HepG2 (cell line): ENCODE data around the gene ZFR. TPM values are rescaled to one million over a fixed set of nuclear protein-coding genes. Genes with fewer than 3 reads are reported as not detected.

Experiments
- FOSL2 ChIP-seq: sonication (generic); formaldehyde crosslinking; IDR thresholded peaks from 2 replicates; pipeline ENCODE4 v1.4.0; 2020; ENCODE audit warnings: missing genetic modification reagents
- FOXA1 ChIP-seq, 2 experiments: fragments of 450-650 bp in 1 of 2; sonication (generic) in 1 of 2; formaldehyde crosslinking in 1 of 2; IDR thresholded peaks; 2 replicates each; pipeline versions ENCODE4 v1.4.0 to v1.6.1; 2016 to 2020; ENCODE audit warnings: missing genetic modification reagents in 1 of 2
- FOXJ3 ChIP-seq: sonication (generic); formaldehyde crosslinking; IDR thresholded peaks from 2 replicates; pipeline ENCODE4 v1.4.0; 2020; ENCODE audit warnings: missing genetic modification reagents, mild to moderate bottlenecking, borderline replicate concordance
- GATAD2A ChIP-seq: IDR thresholded peaks from 2 replicates; pipeline ENCODE4 v1.6.1; 2016
- RAD21 ChIP-seq: fragments of 450-650 bp; formaldehyde crosslinking; IDR thresholded peaks from 2 replicates; pipeline ENCODE4 v1.5.0; 2020; ENCODE audit warnings: mild to moderate bottlenecking
- SIX1 ChIP-seq: sonication (generic); formaldehyde crosslinking; IDR thresholded peaks from 2 replicates; pipeline ENCODE4 v1.4.0; 2020; ENCODE audit warnings: missing genetic modification reagents, borderline replicate concordance
- ZFP36L2 ChIP-seq: sonication (generic); formaldehyde crosslinking; IDR thresholded peaks from 2 replicates; pipeline ENCODE4 v1.4.0; 2020; ENCODE audit warnings: missing genetic modification reagents
- ZFP82 ChIP-seq: sonication (generic); formaldehyde crosslinking; IDR thresholded peaks from 2 replicates; pipeline ENCODE4 v1.5.1; 2020; ENCODE audit warnings: mild to moderate bottlenecking, missing genetic modification reagents, borderline replicate concordance
- ZFX ChIP-seq: sonication (generic); formaldehyde crosslinking; IDR thresholded peaks from 2 replicates; pipeline ENCODE4 v1.4.0; 2020; ENCODE audit warnings: mild to moderate bottlenecking, low read depth, missing genetic modification reagents, moderate library complexity
- ZNF383 ChIP-seq: sonication (generic); formaldehyde crosslinking; IDR thresholded peaks from 2 replicates; pipeline ENCODE4 v1.4.0; 2020; ENCODE audit warnings: missing genetic modification reagents, mild to moderate bottlenecking, borderline replicate concordance
- ZNF501 ChIP-seq: sonication (generic); formaldehyde crosslinking; IDR thresholded peaks from 2 replicates; pipeline ENCODE4 v1.5.1; 2020; ENCODE audit warnings: mild to moderate bottlenecking, moderate library complexity, missing genetic modification reagents
- ZNF772 ChIP-seq: sonication (generic); formaldehyde crosslinking; IDR thresholded peaks from 2 replicates; pipeline ENCODE4 v1.5.0; 2020; ENCODE audit warnings: mild to moderate bottlenecking, missing genetic modification reagents
- ZNF777 ChIP-seq: sonication (generic); formaldehyde crosslinking; IDR thresholded peaks from 2 replicates; pipeline ENCODE4 v1.4.0; 2020; ENCODE audit warnings: missing genetic modification reagents
- ZSCAN31 ChIP-seq: sonication (generic); formaldehyde crosslinking; IDR thresholded peaks from 2 replicates; pipeline ENCODE4 v1.5.0; 2020; ENCODE audit warnings: low read depth, mild to moderate bottlenecking, missing genetic modification reagents
- polyA plus RNA-seq, 8 experiments: library from polyadenylated mRNA; depleted of rRNA in 3 of 8; stranded (reverse) in 7 of 8; unstranded in 1 of 8; fragments of >200 nt; fragmentation: Illumina TruSeq in 4 of 8; extraction: Trizol in 4 of 8; gene quantifications; 2 replicates each; pipeline versions ENCODE4 v1.2.1 to v1.2.3, GENCODE V29; 2011 to 2016; ENCODE audit warnings: low read depth in 4 of 8, missing spikeins in 1 of 8, mixed read lengths in 1 of 8; ENCODE audit not compliant: insufficient read depth in 1 of 8
- total RNA-seq, 5 experiments: library from RNA; depleted of rRNA; stranded (reverse); fragments of >200 nt; fragmentation: Illumina TruSeq; extraction: Trizol; gene quantifications; 2 replicates each; pipeline ENCODE4 v1.2.3, GENCODE V29; 2016; ENCODE audit warnings: low read depth in 1 of 5
- TF ChIP-seq, protein P1 (sequence below): sonication (generic); formaldehyde crosslinking; IDR thresholded peaks from 2 replicates; pipeline ENCODE4 v1.4.0; 2020; ENCODE audit warnings: missing genetic modification reagents, mild to moderate bottlenecking, borderline replicate concordance
- TF ChIP-seq, protein P2 (sequence below): conservative IDR thresholded peaks from 2 replicates; pipeline ENCODE4 v1.6.1; 2018; ENCODE audit warnings: missing genetic modification reagents
- TF ChIP-seq, protein P3 (sequence below): sonication (generic); formaldehyde crosslinking; IDR thresholded peaks from 2 replicates; pipeline ENCODE4 v1.4.0; 2020; ENCODE audit warnings: missing genetic modification reagents, borderline replicate concordance
- TF ChIP-seq, protein P4 (sequence below): sonication (generic); formaldehyde crosslinking; conservative IDR thresholded peaks from 2 replicates; pipeline ENCODE4 v1.4.0; 2020; ENCODE audit warnings: mild to moderate bottlenecking, missing genetic modification reagents, moderate library complexity
- TF ChIP-seq, protein P5 (sequence below): IDR thresholded peaks from 2 replicates; pipeline ENCODE4 v1.6.1; 2016; ENCODE audit warnings: missing genetic modification reagents, missing compliant biosample characterization

The ZFR gene
- total and polyA plus RNA-seq, 2 of the 13 experiments (the other 11 are each of a cell fraction or from before 2014, with no cell fraction given), result 89.0 to 92.8 TPM

DNA sequence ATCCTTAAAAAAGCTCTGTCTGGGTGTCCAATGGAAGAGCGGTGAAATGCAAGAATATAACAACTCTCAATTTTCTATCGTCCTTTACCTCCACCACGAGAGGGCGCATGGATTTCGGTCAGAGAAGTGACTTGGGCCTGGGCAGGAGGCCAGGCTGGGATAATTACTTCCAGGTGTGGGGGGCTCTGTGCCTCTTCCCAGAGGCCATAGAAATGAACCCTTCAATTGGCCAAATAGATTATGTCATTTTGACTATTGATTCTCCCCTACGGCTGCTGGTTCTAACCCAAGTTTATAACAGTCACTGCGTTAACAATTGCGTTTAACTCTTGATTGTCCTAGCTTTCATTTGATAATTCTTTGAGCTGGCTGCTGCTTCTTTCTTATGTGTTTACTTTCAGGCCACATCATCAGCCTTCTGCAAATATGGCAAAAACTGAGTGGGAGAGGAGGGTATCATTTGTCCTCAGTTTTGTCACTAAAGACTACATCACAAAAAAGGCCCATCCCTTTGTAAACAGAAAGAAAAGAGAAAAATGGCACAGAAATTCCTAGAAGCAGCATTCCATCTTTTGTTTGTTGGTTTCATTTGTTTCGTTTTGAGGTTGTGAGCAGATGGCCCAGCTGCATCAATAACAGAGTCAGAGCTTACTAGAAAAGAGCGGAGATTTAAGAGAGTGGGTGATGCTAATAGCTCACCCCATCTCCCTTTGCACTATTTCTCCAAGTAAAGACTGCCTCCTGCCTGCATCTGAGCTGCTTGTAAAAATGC is 45.4 kb upstream of the ZFR start (continued):
- TF ChIP-seq, protein P1, sequence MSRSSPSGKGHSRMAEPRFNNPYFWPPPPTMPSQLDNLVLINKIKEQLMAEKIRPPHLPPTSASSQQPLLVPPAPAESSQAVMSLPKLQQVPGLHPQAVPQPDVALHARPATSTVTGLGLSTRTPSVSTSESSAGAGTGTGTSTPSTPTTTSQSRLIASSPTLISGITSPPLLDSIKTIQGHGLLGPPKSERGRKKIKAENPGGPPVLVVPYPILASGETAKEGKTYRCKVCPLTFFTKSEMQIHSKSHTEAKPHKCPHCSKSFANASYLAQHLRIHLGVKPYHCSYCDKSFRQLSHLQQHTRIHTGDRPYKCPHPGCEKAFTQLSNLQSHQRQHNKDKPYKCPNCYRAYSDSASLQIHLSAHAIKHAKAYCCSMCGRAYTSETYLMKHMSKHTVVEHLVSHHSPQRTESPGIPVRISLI, result 0 out of 2 replicates have a peak, but pooled peaks have one; percentile 14
- TF ChIP-seq SIX1 (CRISPR knock-in tag) (peak; percentile 13; the same call in 1 of the 2 replicates), ZSCAN31 (CRISPR knock-in tag) (peak; percentile 50; the same call in 1 of the 2 replicates), GATAD2A (CRISPR knock-in tag) (peak; percentile 57; the same call in 1 of the 2 replicates), ZNF777 (CRISPR knock-in tag) (no peak), ZFP82 (CRISPR knock-in tag) (0 out of 2 replicates have a peak, but pooled peaks have one; percentile 26), RAD21 (CRISPR knock-in tag) (peak; percentile 85), ZFX (peak; percentile 66), ZNF383 (no peak), FOXJ3 (CRISPR knock-in tag) (0 out of 2 replicates have a peak, but pooled peaks have one; percentile 20), FOSL2 (CRISPR knock-in tag) (0 out of 2 replicates have a peak, but pooled peaks have one; percentile 11), ZNF501 (CRISPR knock-in tag) (peak; percentile 19; the same call in 1 of the 2 replicates), ZFP36L2 (CRISPR knock-in tag) (no peak), FOXA1 (IDR thresholded peaks at IDR 0.05) (no peak), FOXA1 (CRISPR knock-in tag; IDR thresholded peaks at IDR 0.05) (0 out of 2 replicates have a peak, but pooled peaks have one; percentile 24), ZNF772 (CRISPR knock-in tag) (peak; percentile 73; the same call in 1 of the 2 replicates)
- TF ChIP-seq, protein P2, sequence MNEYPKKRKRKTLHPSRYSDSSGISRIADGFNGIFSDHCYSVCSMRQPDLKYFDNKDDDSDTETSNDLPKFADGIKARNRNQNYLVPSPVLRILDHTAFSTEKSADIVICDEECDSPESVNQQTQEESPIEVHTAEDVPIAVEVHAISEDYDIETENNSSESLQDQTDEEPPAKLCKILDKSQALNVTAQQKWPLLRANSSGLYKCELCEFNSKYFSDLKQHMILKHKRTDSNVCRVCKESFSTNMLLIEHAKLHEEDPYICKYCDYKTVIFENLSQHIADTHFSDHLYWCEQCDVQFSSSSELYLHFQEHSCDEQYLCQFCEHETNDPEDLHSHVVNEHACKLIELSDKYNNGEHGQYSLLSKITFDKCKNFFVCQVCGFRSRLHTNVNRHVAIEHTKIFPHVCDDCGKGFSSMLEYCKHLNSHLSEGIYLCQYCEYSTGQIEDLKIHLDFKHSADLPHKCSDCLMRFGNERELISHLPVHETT (CRISPR knock-in tag), result no peak
- TF ChIP-seq, protein P3, sequence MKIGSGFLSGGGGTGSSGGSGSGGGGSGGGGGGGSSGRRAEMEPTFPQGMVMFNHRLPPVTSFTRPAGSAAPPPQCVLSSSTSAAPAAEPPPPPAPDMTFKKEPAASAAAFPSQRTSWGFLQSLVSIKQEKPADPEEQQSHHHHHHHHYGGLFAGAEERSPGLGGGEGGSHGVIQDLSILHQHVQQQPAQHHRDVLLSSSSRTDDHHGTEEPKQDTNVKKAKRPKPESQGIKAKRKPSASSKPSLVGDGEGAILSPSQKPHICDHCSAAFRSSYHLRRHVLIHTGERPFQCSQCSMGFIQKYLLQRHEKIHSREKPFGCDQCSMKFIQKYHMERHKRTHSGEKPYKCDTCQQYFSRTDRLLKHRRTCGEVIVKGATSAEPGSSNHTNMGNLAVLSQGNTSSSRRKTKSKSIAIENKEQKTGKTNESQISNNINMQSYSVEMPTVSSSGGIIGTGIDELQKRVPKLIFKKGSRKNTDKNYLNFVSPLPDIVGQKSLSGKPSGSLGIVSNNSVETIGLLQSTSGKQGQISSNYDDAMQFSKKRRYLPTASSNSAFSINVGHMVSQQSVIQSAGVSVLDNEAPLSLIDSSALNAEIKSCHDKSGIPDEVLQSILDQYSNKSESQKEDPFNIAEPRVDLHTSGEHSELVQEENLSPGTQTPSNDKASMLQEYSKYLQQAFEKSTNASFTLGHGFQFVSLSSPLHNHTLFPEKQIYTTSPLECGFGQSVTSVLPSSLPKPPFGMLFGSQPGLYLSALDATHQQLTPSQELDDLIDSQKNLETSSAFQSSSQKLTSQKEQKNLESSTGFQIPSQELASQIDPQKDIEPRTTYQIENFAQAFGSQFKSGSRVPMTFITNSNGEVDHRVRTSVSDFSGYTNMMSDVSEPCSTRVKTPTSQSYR (CRISPR knock-in tag), result no peak
- TF ChIP-seq, protein P4, sequence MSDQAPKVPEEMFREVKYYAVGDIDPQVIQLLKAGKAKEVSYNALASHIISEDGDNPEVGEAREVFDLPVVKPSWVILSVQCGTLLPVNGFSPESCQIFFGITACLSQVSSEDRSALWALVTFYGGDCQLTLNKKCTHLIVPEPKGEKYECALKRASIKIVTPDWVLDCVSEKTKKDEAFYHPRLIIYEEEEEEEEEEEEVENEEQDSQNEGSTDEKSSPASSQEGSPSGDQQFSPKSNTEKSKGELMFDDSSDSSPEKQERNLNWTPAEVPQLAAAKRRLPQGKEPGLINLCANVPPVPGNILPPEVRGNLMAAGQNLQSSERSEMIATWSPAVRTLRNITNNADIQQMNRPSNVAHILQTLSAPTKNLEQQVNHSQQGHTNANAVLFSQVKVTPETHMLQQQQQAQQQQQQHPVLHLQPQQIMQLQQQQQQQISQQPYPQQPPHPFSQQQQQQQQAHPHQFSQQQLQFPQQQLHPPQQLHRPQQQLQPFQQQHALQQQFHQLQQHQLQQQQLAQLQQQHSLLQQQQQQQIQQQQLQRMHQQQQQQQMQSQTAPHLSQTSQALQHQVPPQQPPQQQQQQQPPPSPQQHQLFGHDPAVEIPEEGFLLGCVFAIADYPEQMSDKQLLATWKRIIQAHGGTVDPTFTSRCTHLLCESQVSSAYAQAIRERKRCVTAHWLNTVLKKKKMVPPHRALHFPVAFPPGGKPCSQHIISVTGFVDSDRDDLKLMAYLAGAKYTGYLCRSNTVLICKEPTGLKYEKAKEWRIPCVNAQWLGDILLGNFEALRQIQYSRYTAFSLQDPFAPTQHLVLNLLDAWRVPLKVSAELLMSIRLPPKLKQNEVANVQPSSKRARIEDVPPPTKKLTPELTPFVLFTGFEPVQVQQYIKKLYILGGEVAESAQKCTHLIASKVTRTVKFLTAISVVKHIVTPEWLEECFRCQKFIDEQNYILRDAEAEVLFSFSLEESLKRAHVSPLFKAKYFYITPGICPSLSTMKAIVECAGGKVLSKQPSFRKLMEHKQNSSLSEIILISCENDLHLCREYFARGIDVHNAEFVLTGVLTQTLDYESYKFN (CRISPR knock-in tag), result peak; percentile 30; the same call in 1 of the 2 replicates
- TF ChIP-seq, protein P5, sequence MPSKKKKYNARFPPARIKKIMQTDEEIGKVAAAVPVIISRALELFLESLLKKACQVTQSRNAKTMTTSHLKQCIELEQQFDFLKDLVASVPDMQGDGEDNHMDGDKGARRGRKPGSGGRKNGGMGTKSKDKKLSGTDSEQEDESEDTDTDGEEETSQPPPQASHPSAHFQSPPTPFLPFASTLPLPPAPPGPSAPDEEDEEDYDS (CRISPR knock-in tag), result no peak
